Breast epithelium (tissue), 4 donors: ENCODE results near the gene TOB2. TPM values are rescaled to one million over a fixed set of nuclear protein-coding genes. Genes with fewer than 3 reads are reported as not detected.
"Not testable (repeated sequence)": the region's sequence is repeated elsewhere in the genome, so short reads cannot be mapped to it uniquely, and the experiment has no call there.

Source experiments
- DNase-seq, 2 donors: peaks; one replicate each; pipeline ENCODE4 v3.0.0-alpha.2; 2019; ENCODE audit warnings: low spot score in 2 of 2
- H3K27ac ChIP-seq, 2 donors: fragments of 200-600 bp; sonication (generic) in 1 of 2; one replicate each; pipeline ENCODE4 v1.5.1; 2016 to 2019; ENCODE audit warnings: mild to moderate bottlenecking in 1 of 2
- H3K27me3 ChIP-seq, 2 donors: fragments of 200-600 bp; sonication (generic) in 1 of 2; one replicate each; pipeline versions ENCODE4 v1.5.1 to v1.6.0; 2017 to 2019; ENCODE audit warnings: control low read depth in 1 of 2, mild to moderate bottlenecking in 1 of 2
- H3K36me3 ChIP-seq: fragments of 200-600 bp; one replicate; pipeline ENCODE4 v1.5.1; 2019
- H3K4me1 ChIP-seq, 2 donors: fragments of 200-600 bp; sonication (generic); one replicate each; pipeline ENCODE4 v1.5.1; 2016 to 2019; ENCODE audit warnings: control low read depth in 1 of 2
- H3K4me3 ChIP-seq, 3 donors: fragments of 200-600 bp; sonication (generic); 1 replicate in 2 of 3; 2 replicates in 1 of 3; pipeline ENCODE4 v1.5.1; 2016 to 2019; ENCODE audit warnings: mild to moderate bottlenecking in 3 of 3, moderate library complexity in 2 of 3
- H3K9me3 ChIP-seq, 2 donors: fragments of 200-600 bp; sonication (generic) in 1 of 2; one replicate each; pipeline ENCODE4 v1.5.1; 2016 to 2019; ENCODE audit warnings: control low read depth in 1 of 2
- POLR2A ChIP-seq: fragments of 450-650 bp; IDR thresholded peaks from one replicate; pipeline ENCODE4 v1.6.1; 2016; ENCODE audit warnings: antibody characterized with exemption, mild to moderate bottlenecking, moderate library complexity
- POLR2AphosphoS5 ChIP-seq, 3 donors: sonication (generic); formaldehyde crosslinking; IDR thresholded peaks; one replicate each; pipeline ENCODE4 v1.6.1; 2017; ENCODE audit warnings: antibody characterized with exemption in 3 of 3
- intact Hi-C: fragments of 100-400 bp; cut with DNase I; formaldehyde crosslinking; loops from one replicate; pipeline ENCODE4 v1.15.1; 2023; ENCODE audit warnings: low total_unique reads
- total RNA-seq, 3 donors: library from RNA; depleted of rRNA; stranded (reverse); fragments of >200 nt; gene quantifications; one replicate each; pipeline ENCODE4 v1.1.0, GENCODE V29; 2016
- TF ChIP-seq, protein P1 (sequence below), 3 donors: fragments of 450-650 bp; IDR thresholded peaks; one replicate each; pipeline ENCODE4 v1.5.1; 2016 to 2017; ENCODE audit warnings: antibody characterized with exemption in 3 of 3, mild to moderate bottlenecking in 3 of 3, moderate library complexity in 3 of 3

Gene TOB2
- total RNA-seq, 3 donors from 2014 or later = 28.8 to 61.9 (median 45.8) TPM

DNA sequence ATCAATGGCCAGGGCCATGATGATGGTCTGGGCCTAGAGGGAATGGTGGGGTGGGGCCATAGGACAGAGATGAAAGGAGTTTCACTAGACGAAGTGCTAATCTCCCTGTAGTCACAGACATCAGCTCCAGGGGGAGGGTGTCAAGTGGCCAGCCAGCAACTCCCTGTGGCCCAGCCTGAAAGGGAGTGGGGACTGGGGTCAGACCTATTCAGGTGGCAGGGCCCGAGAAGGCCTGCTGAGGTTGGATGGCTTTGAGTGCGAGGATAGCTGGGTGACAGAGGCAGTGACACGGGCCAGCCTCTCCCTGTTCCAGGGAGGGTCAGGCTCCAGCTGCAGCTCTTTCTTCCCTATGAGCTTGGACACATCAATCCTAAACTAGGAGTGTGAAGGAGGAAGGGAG, 11.0 kb downstream of the TOB2 start:
- Histone ChIP-seq H3K36me3 (peaks cover 6% of the 10 kb centered on the region), H3K4me1 (peaks cover 0 to 19% of the 10 kb centered on the region in 2 donors), H3K9me3 (no peaks in the 10 kb centered on the region), H3K27ac (peak overlapping the region; percentile 20 to 21), H3K27me3 (no peaks in the 10 kb centered on the region), H3K4me3 (no peak overlapping the region)
- TF ChIP-seq POLR2AphosphoS5 (IDR thresholded peaks at IDR 0.05) (no peak), POLR2A (no peak)
- TF ChIP-seq, protein P1, sequence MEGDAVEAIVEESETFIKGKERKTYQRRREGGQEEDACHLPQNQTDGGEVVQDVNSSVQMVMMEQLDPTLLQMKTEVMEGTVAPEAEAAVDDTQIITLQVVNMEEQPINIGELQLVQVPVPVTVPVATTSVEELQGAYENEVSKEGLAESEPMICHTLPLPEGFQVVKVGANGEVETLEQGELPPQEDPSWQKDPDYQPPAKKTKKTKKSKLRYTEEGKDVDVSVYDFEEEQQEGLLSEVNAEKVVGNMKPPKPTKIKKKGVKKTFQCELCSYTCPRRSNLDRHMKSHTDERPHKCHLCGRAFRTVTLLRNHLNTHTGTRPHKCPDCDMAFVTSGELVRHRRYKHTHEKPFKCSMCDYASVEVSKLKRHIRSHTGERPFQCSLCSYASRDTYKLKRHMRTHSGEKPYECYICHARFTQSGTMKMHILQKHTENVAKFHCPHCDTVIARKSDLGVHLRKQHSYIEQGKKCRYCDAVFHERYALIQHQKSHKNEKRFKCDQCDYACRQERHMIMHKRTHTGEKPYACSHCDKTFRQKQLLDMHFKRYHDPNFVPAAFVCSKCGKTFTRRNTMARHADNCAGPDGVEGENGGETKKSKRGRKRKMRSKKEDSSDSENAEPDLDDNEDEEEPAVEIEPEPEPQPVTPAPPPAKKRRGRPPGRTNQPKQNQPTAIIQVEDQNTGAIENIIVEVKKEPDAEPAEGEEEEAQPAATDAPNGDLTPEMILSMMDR (IDR thresholded peaks at IDR 0.05) = no peak
- DNase-seq = no peak
- intact Hi-C loops = no loop called here

DNA sequence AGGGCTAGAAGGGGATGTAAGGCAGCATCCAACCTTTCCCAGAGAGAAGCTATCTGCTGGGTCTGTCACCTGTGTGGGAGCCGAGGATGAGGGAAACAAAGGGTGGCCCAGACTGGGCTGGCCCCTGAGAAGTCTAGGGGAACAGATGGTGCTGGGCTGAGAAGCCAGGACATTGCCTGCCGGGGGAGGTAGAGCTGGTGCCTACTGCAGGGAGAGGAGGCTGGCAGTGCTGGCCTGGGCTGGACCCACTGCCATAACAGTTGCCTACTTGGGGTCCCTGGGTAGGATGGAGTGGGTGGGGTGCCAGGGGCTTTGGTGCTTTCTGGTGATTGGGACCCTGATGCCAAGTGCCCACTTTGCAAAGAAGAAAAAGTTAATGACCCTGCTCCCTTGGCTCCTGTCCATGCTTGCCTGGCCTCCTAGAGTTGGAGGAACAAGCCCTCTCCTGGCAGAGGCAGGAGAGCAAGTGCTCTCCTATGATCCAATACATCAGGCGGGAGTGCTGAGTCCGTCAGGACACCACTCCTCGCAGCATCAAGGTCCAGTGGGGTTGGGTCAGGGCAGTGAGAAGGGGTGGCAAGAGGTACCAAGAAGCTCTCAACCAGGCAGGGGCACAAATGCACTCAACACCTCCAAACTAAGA, 12.1 kb downstream of the TOB2 start:
- H3K36me3 ChIP-seq, DNase-seq, H3K27me3 ChIP-seq, H3K4me3 ChIP-seq, H3K9me3 ChIP-seq, intact Hi-C loops: not testable (repeated sequence)
- H3K4me1 ChIP-seq = peaks cover 0 to 19% of the 10 kb centered on the region in 2 donors
- peak overlapping the region; percentile 36 to 43 for H3K27ac ChIP-seq

DNA sequence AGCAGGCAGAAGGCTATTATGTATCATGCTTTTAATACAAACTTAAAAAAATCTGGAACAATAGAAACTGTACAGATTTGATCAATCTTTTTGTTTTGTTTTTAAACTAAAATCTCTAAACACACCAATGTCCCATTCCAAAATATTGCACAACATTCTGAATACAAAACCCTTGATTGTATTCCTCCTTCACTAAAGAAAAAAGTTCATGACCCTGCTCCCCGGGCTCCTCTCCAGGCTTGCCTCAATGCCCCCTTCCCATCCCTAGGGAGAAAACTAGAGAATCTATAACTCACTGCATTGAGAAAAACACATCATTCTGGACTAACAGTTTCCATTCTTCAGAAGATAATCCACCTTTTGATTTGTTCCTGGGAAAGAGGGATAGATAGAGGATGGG, 13.1 kb downstream of the TOB2 start:
- H3K36me3 ChIP-seq, H3K4me3 ChIP-seq, H3K9me3 ChIP-seq, DNase-seq, H3K27me3 ChIP-seq, intact Hi-C loops: not testable (repeated sequence)
- H3K27ac ChIP-seq = peak overlapping the region in 1 of 2 donors; percentile 50
- peaks cover 0 to 19% of the 10 kb centered on the region in 2 donors for H3K4me1 ChIP-seq

DNA sequence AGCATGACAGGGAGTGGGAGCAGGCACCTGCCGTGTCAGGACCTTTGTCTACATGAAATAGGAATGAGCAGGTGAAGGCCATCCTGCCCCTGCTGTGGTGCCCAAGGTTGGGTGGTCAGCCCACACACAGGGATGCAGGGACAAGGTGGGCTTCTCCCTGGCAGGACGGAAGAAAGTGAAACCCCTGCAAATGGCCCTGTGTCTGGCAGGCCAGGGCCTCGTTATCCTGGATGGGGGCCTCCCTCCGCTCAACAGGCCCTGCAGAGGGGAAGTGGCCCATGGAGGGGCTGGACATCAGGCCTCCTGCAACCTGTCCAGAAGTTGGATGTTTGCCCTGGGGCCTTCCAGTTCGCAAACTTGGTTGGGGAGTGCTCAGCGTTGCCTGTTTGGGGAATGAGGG, 14.9 kb downstream of the TOB2 start:
- Histone ChIP-seq H3K4me1 (peaks cover 0 to 19% of the 10 kb centered on the region in 2 donors), H3K36me3 (peaks cover 3% of the 10 kb centered on the region), H3K27me3 (no peaks in the 10 kb centered on the region), H3K4me3 (no peak overlapping the region), H3K9me3 (no peaks in the 10 kb centered on the region), H3K27ac (peak overlapping the region in 1 of 2 donors; percentile 3)
- DNase-seq = no peak
- intact Hi-C loops = no loop called here
- no peak for TF ChIP-seq POLR2AphosphoS5 (IDR thresholded peaks at IDR 0.05)

DNA sequence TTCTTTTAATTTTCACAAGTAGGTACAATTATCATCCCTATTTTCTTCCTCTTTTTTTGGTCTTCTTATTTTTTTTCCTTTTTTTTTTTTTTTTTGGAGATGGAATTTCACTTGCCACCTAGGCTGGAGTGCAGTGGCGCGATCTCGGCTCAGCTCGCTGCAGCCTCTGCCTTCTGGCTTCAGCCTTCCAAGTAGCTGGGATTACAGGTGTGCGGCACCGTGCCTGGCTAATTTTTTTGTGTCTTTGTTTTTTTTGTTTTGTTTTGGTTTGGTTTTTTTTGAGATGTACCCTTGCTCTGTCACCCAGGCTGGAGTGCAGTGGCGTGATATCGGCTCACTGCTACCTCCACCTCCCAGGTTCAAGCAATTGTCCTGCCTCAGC, 16.7 kb downstream of the TOB2 start:
- Histone ChIP-seq H3K4me3 (no peak overlapping the region), H3K36me3 (no peaks in the 10 kb centered on the region), H3K9me3 (no peaks in the 10 kb centered on the region), H3K27me3 (no peaks in the 10 kb centered on the region), H3K4me1 (peaks cover 0 to 12% of the 10 kb centered on the region in 2 donors), H3K27ac (no peak overlapping the region)
- no peak for DNase-seq
- TF ChIP-seq, protein P1 (IDR thresholded peaks at IDR 0.05) = no peak
- TF ChIP-seq POLR2AphosphoS5 (IDR thresholded peaks at IDR 0.05) = no peak
- TF ChIP-seq POLR2A = no peak
- intact Hi-C loops = no loop called here

DNA sequence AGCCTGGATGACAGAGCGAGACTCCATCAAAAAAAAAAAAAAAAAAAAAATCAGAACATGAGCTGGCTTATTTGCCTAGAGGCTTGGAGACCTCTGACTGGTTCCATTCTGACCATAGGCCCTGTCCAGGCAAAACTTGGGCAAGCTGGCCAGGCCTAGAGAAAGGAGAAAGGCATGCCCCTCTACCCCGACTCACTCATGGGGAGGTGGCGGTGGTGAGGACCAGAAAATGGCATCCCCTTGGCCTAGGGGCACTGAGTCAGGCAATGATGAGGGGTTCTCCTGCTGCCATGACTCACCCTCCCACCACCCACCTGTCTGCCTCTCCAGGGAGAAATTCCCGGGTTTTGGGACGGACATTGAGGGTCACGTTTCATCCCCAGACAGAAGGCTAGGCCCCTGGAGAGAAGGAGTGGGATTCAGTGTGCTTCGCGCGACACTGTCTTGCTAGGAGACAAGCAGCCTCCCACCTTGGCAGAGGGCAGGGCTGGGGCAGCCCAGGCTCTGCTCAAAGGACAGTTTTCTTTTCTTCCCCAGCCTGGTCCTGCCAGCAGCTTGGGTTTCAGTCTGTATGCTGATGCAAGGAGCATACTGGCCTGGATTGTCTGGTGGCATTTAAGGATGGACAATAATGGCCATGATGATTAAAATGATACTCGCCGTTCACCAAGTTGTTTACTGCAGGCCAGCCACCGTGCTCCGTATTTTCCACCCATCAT, 17.2 kb downstream of the TOB2 start:
- no peak overlapping the region for H3K27ac ChIP-seq
- H3K27me3 ChIP-seq = no peaks in the 10 kb centered on the region
- DNase-seq = no peak
- intact Hi-C loops = no loop called here
- H3K4me3 ChIP-seq = no peak overlapping the region
- no peaks in the 10 kb centered on the region for H3K36me3 ChIP-seq
- H3K9me3 ChIP-seq = no peaks in the 10 kb centered on the region
- H3K4me1 ChIP-seq = peaks cover 0 to 7% of the 10 kb centered on the region in 2 donors
- TF ChIP-seq, protein P1 (IDR thresholded peaks at IDR 0.05) = no peak
- no peak for TF ChIP-seq POLR2A
- TF ChIP-seq POLR2AphosphoS5 (IDR thresholded peaks at IDR 0.05) = no peak
